GM23338 (cell line): Measurements from ENCODE around the gene SNX2.

Source experiments
- POLR2AphosphoS5 ChIP-seq: IDR thresholded peaks from 2 replicates; pipeline ENCODE4 v1.6.1; 2016; ENCODE audit warnings: antibody characterized with exemption, low read depth
- ZNF114 ChIP-seq: fragments of 250-450 bp; sonication (Bioruptor Pico); IDR thresholded peaks from 2 replicates; pipeline ENCODE4 v1.5.0; 2020; ENCODE audit warnings: mild to moderate bottlenecking, moderate library complexity
- TF ChIP-seq, protein P1 (sequence below), 2 experiments: fragments of 200-600 bp in 1 of 2; sonication (generic) in 1 of 2; conservative IDR thresholded peaks; 2 replicates each; pipeline versions ENCODE4 v1.5.1 to v1.6.1; 2016 to 2017; ENCODE audit warnings: antibody characterized with exemption in 2 of 2, low read depth in 2 of 2, mild to moderate bottlenecking in 2 of 2, moderate library complexity in 1 of 2
- TF ChIP-seq, protein P2 (sequence below): IDR thresholded peaks from one replicate; pipeline ENCODE4 v1.6.1; 2018; ENCODE audit warnings: antibody characterized with exemption; ENCODE audit not compliant: unreplicated experiment

DNA sequence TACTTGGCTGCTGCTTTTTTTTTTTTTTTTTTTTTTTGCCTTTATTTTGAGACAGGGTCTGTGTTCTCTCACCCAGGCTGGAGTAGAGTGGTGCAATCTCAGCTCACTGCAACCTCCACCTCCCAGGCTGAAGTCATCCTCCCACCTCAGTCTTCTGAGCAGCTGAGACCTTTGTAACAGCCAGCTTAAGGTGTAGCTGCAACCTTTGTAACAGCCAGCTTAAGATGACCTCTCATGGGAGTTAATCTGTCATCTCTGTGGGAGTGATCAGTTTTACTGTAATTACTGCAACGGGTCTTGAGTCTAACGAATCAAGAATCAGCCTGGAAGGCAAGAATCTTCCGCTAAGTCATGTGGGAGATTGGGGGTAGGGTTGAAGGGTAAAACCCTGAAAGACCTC is 31.6 kb upstream of the SNX2 start:
- TF ChIP-seq, protein P1, sequence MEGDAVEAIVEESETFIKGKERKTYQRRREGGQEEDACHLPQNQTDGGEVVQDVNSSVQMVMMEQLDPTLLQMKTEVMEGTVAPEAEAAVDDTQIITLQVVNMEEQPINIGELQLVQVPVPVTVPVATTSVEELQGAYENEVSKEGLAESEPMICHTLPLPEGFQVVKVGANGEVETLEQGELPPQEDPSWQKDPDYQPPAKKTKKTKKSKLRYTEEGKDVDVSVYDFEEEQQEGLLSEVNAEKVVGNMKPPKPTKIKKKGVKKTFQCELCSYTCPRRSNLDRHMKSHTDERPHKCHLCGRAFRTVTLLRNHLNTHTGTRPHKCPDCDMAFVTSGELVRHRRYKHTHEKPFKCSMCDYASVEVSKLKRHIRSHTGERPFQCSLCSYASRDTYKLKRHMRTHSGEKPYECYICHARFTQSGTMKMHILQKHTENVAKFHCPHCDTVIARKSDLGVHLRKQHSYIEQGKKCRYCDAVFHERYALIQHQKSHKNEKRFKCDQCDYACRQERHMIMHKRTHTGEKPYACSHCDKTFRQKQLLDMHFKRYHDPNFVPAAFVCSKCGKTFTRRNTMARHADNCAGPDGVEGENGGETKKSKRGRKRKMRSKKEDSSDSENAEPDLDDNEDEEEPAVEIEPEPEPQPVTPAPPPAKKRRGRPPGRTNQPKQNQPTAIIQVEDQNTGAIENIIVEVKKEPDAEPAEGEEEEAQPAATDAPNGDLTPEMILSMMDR (conservative IDR thresholded peaks at IDR 0.05; ENCODE audit: low read depth in 2 of 2), result no peak
- TF ChIP-seq POLR2AphosphoS5 (no peak), ZNF114 (CRISPR knock-in tag) (no peak)
- TF ChIP-seq, protein P2, sequence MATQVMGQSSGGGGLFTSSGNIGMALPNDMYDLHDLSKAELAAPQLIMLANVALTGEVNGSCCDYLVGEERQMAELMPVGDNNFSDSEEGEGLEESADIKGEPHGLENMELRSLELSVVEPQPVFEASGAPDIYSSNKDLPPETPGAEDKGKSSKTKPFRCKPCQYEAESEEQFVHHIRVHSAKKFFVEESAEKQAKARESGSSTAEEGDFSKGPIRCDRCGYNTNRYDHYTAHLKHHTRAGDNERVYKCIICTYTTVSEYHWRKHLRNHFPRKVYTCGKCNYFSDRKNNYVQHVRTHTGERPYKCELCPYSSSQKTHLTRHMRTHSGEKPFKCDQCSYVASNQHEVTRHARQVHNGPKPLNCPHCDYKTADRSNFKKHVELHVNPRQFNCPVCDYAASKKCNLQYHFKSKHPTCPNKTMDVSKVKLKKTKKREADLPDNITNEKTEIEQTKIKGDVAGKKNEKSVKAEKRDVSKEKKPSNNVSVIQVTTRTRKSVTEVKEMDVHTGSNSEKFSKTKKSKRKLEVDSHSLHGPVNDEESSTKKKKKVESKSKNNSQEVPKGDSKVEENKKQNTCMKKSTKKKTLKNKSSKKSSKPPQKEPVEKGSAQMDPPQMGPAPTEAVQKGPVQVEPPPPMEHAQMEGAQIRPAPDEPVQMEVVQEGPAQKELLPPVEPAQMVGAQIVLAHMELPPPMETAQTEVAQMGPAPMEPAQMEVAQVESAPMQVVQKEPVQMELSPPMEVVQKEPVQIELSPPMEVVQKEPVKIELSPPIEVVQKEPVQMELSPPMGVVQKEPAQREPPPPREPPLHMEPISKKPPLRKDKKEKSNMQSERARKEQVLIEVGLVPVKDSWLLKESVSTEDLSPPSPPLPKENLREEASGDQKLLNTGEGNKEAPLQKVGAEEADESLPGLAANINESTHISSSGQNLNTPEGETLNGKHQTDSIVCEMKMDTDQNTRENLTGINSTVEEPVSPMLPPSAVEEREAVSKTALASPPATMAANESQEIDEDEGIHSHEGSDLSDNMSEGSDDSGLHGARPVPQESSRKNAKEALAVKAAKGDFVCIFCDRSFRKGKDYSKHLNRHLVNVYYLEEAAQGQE, result no peak
